ENCODE measurements around the gene ZNF768. TPM values are rescaled to one million over a fixed set of nuclear protein-coding genes. Genes with fewer than 3 reads are reported as not detected.

ZNF768 gene
- total RNA-seq (2012; rRNA removed): 15.7 and 17.7 TPM in 2 replicates

- H3K36me3 ChIP-seq (ENCODE audit: insufficient read depth, low read length): peaks cover 18% of the 10 kb centered on the region
- peak within 1 kb of the TSS; percentile 99 for H3K9ac ChIP-seq (ENCODE audit: low read depth, low read length)
These were observed at the start of gene ZNF768 for GRCh38 chr16:30526137-30526822. TSS of gene ZNF768 (minus strand) at chr16:30526566. CDS start at chr16:30526413, 153 bp downstream.

GRCh38 chr16:30574678-30575077, 48.3 kb upstream of the ZNF768 start:
- no peaks in the 10 kb centered on the region for H3K9me3 ChIP-seq (replicated peaks; ENCODE audit: low read length)
- peaks cover 6% of the 10 kb centered on the region for H3K4me1 ChIP-seq (ENCODE audit: control insufficient read depth, insufficient read depth, low read length)
- H3K4me2 ChIP-seq (ENCODE audit: low read length): no peak overlapping the region
- H3K27me3 ChIP-seq (ENCODE audit: control insufficient read depth, insufficient read depth, low read length): no peaks in the 10 kb centered on the region
- H3K9ac ChIP-seq (ENCODE audit: low read depth, low read length): no peak overlapping the region
- H3K4me3 ChIP-seq (ENCODE audit: low read length): no peak overlapping the region
- H3K36me3 ChIP-seq (ENCODE audit: insufficient read depth, low read length): no peaks in the 10 kb centered on the region

More at GRCh38 chr16:30526137-30526822, at the start of gene ZNF768:
- Histone ChIP-seq H3K4me1 (ENCODE audit: control insufficient read depth, insufficient read depth, low read length) (peaks cover 12% of the 10 kb centered on the region), H3K4me2 (ENCODE audit: low read length) (peak within 1 kb of the TSS; percentile 100), H3K27me3 (ENCODE audit: control insufficient read depth, insufficient read depth, low read length) (no peaks in the 10 kb centered on the region), H3K9me3 (replicated peaks; ENCODE audit: low read length) (no peaks in the 10 kb centered on the region), H3K4me3 (ENCODE audit: low read length) (peak within 1 kb of the TSS; percentile 100)

GRCh38 chr16:30571445-30572322, 45.3 kb upstream of the ZNF768 start, which contains the start of gene ZNF688:
TSS of gene ZNF688 (minus strand) at chr16:30571714. CDS start at chr16:30571629, 85 bp downstream.
- Histone ChIP-seq H3K9me3 (replicated peaks; ENCODE audit: low read length) (no peaks in the 10 kb centered on the region), H3K9ac (ENCODE audit: low read depth, low read length) (peak within 1 kb of the TSS; percentile 89), H3K4me2 (ENCODE audit: low read length) (peak within 1 kb of the TSS; percentile 97), H3K4me3 (ENCODE audit: low read length) (peak within 1 kb of the TSS; percentile 81), H3K36me3 (ENCODE audit: insufficient read depth, low read length) (no peaks in the 10 kb centered on the region), H3K27me3 (ENCODE audit: control insufficient read depth, insufficient read depth, low read length) (no peaks in the 10 kb centered on the region), H3K4me1 (ENCODE audit: control insufficient read depth, insufficient read depth, low read length) (peaks cover 17% of the 10 kb centered on the region)

- no peaks in the 10 kb centered on the region for H3K27me3 ChIP-seq (ENCODE audit: control insufficient read depth, insufficient read depth, low read length)
- H3K4me1 ChIP-seq (ENCODE audit: control insufficient read depth, insufficient read depth, low read length): peaks cover 17% of the 10 kb centered on the region
These were observed 44.5 kb upstream of the ZNF768 start for GRCh38 chr16:30570636-30571444.

GRCh38 chr16:30569746-30570635, 43.6 kb upstream of the ZNF768 start:
- no peaks in the 10 kb centered on the region for H3K27me3 ChIP-seq (ENCODE audit: control insufficient read depth, insufficient read depth, low read length)
- H3K4me1 ChIP-seq (ENCODE audit: control insufficient read depth, insufficient read depth, low read length): peaks cover 17% of the 10 kb centered on the region
- no peaks in the 10 kb centered on the region for H3K36me3 ChIP-seq (ENCODE audit: insufficient read depth, low read length)
- H3K9ac ChIP-seq (ENCODE audit: low read depth, low read length): peak overlapping the region; percentile 18
- no peaks in the 10 kb centered on the region for H3K9me3 ChIP-seq (replicated peaks; ENCODE audit: low read length)
- H3K4me3 ChIP-seq (ENCODE audit: low read length): no peak overlapping the region
- peak overlapping the region; percentile 24 for H3K4me2 ChIP-seq (ENCODE audit: low read length)

More at GRCh38 chr16:30570636-30571444, 44.5 kb upstream of the ZNF768 start:
- Histone ChIP-seq H3K4me3 (ENCODE audit: low read length) (peak overlapping the region; percentile 81), H3K4me2 (ENCODE audit: low read length) (peak overlapping the region; percentile 97), H3K9me3 (replicated peaks; ENCODE audit: low read length) (no peaks in the 10 kb centered on the region), H3K36me3 (ENCODE audit: insufficient read depth, low read length) (no peaks in the 10 kb centered on the region), H3K9ac (ENCODE audit: low read depth, low read length) (peak overlapping the region; percentile 89)

GRCh38 chr16:30569281-30569680, 42.9 kb upstream of the ZNF768 start:
- Histone ChIP-seq H3K27me3 (ENCODE audit: control insufficient read depth, insufficient read depth, low read length) (no peaks in the 10 kb centered on the region), H3K9ac (ENCODE audit: low read depth, low read length) (no peak overlapping the region), H3K36me3 (ENCODE audit: insufficient read depth, low read length) (no peaks in the 10 kb centered on the region), H3K4me1 (ENCODE audit: control insufficient read depth, insufficient read depth, low read length) (peaks cover 17% of the 10 kb centered on the region), H3K9me3 (replicated peaks; ENCODE audit: low read length) (no peaks in the 10 kb centered on the region), H3K4me2 (ENCODE audit: low read length) (no peak overlapping the region), H3K4me3 (ENCODE audit: low read length) (no peak overlapping the region)

GRCh38 chr16:30567991-30568638, 41.7 kb upstream of the ZNF768 start:
- no peaks in the 10 kb centered on the region for H3K27me3 ChIP-seq (ENCODE audit: control insufficient read depth, insufficient read depth, low read length)
- H3K4me1 ChIP-seq (ENCODE audit: control insufficient read depth, insufficient read depth, low read length): peaks cover 17% of the 10 kb centered on the region
- peak overlapping the region; percentile 35 for H3K4me2 ChIP-seq (ENCODE audit: low read length)
- H3K36me3 ChIP-seq (ENCODE audit: insufficient read depth, low read length): no peaks in the 10 kb centered on the region
- H3K4me3 ChIP-seq (ENCODE audit: low read length): no peak overlapping the region
- H3K9me3 ChIP-seq (replicated peaks; ENCODE audit: low read length): no peaks in the 10 kb centered on the region
- H3K9ac ChIP-seq (ENCODE audit: low read depth, low read length): peak overlapping the region; percentile 23

GRCh38 chr16:30567160-30567990, 41.0 kb upstream of the ZNF768 start:
- Histone ChIP-seq H3K36me3 (ENCODE audit: insufficient read depth, low read length) (no peaks in the 10 kb centered on the region), H3K27me3 (ENCODE audit: control insufficient read depth, insufficient read depth, low read length) (no peaks in the 10 kb centered on the region), H3K9ac (ENCODE audit: low read depth, low read length) (peak overlapping the region; percentile 23), H3K9me3 (replicated peaks; ENCODE audit: low read length) (no peaks in the 10 kb centered on the region), H3K4me2 (ENCODE audit: low read length) (no peak overlapping the region), H3K4me3 (ENCODE audit: low read length) (no peak overlapping the region), H3K4me1 (ENCODE audit: control insufficient read depth, insufficient read depth, low read length) (peaks cover 17% of the 10 kb centered on the region)

DNA sequence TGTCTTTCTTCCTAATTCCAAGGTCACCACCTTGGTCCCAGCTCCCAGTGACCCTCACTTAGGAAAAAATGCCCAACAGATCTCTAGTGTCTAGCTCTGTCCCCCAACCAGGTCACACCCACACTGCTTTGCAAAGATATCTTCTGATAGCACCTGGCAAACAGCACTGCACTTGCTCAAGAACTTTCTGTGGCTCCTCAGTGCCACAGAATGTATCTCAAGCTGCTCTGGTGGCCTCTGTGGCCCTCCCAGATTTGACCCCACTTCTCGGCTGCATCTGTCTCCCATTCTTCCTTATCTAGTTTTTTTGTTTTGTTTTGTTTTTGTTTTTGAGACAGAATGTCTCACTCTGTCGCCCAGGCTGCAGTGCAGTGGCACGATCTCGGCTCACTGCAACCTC, 40.2 kb upstream of the ZNF768 start:
- Histone ChIP-seq H3K9me3 (replicated peaks; ENCODE audit: low read length) (no peaks in the 10 kb centered on the region), H3K4me1 (ENCODE audit: control insufficient read depth, insufficient read depth, low read length) (peaks cover 17% of the 10 kb centered on the region)

More for the DNA sequence above, 40.2 kb upstream of the ZNF768 start:
- Histone ChIP-seq H3K4me3 (ENCODE audit: low read length) (no peak overlapping the region), H3K9ac (ENCODE audit: low read depth, low read length) (no peak overlapping the region), H3K36me3 (ENCODE audit: insufficient read depth, low read length) (no peaks in the 10 kb centered on the region), H3K27me3 (ENCODE audit: control insufficient read depth, insufficient read depth, low read length) (no peaks in the 10 kb centered on the region), H3K4me2 (ENCODE audit: low read length) (no peak overlapping the region)
